ENCODE measurements around the gene FKBP15.

Gene FKBP15

DNA sequence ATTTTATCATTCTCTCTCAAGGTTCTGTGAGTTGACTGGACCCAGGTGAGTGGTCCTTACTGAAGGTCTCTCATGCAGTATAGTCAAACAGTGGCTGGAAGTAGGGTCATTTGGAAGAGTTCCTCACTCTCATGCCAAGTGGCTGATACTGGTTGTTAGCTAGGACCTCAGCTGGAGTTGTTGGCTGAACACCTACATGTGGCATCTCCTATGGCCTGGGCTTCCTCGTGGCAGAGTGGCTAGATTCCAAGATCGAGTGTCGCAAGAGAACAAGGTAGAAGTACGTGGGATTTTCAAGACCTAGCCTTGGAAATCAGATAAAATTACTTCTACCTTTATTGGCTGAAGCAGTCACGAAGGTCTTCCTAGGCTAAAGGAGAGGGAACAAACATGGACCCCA is 62.6 kb downstream of the FKBP15 start:
- TF ChIP-seq SNAI2 (CRISPR knock-in tag; IDR thresholded peaks at IDR 0.05), result no peak
- no peak for TF ChIP-seq ESRRG (CRISPR knock-in tag; IDR thresholded peaks at IDR 0.05)
- TF ChIP-seq, protein P1, sequence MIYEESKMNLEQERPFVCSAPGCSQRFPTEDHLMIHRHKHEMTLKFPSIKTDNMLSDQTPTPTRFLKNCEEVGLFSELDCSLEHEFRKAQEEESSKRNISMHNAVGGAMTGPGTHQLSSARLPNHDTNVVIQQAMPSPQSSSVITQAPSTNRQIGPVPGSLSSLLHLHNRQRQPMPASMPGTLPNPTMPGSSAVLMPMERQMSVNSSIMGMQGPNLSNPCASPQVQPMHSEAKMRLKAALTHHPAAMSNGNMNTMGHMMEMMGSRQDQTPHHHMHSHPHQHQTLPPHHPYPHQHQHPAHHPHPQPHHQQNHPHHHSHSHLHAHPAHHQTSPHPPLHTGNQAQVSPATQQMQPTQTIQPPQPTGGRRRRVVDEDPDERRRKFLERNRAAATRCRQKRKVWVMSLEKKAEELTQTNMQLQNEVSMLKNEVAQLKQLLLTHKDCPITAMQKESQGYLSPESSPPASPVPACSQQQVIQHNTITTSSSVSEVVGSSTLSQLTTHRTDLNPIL (CRISPR knock-in tag; IDR thresholded peaks at IDR 0.05; ENCODE audit: low read depth), result no peak
- TF ChIP-seq, protein P2, sequence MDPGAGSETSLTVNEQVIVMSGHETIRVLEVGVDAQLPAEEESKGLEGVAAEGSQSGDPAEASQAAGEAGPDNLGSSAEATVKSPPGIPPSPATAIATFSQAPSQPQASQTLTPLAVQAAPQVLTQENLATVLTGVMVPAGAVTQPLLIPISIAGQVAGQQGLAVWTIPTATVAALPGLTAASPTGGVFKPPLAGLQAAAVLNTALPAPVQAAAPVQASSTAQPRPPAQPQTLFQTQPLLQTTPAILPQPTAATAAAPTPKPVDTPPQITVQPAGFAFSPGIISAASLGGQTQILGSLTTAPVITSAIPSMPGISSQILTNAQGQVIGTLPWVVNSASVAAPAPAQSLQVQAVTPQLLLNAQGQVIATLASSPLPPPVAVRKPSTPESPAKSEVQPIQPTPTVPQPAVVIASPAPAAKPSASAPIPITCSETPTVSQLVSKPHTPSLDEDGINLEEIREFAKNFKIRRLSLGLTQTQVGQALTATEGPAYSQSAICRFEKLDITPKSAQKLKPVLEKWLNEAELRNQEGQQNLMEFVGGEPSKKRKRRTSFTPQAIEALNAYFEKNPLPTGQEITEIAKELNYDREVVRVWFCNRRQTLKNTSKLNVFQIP (CRISPR knock-in tag; IDR thresholded peaks at IDR 0.05; ENCODE audit: borderline replicate concordance, low read depth), result no peak
- TF ChIP-seq CSDC2 (CRISPR knock-in tag; IDR thresholded peaks at IDR 0.05), result no peak
- no peak for TF ChIP-seq ZNF70 (CRISPR knock-in tag; IDR thresholded peaks at IDR 0.05)
- no peak for TF ChIP-seq ZFP30 (CRISPR knock-in tag; IDR thresholded peaks at IDR 0.05)
- no peak for TF ChIP-seq TCF4 (CRISPR knock-in tag; IDR thresholded peaks at IDR 0.05; ENCODE audit: borderline replicate concordance)
- no peak for TF ChIP-seq ZNF8 (CRISPR knock-in tag; IDR thresholded peaks at IDR 0.05)
- TF ChIP-seq ZC3H10 (CRISPR knock-in tag; IDR thresholded peaks at IDR 0.05), result no peak
- no peak for TF ChIP-seq RARB (CRISPR knock-in tag; IDR thresholded peaks at IDR 0.05)
- no peak for TF ChIP-seq ARNTL (CRISPR knock-in tag; IDR thresholded peaks at IDR 0.05; ENCODE audit: borderline replicate concordance, low read depth)
- no peak for TF ChIP-seq TOX (CRISPR knock-in tag; IDR thresholded peaks at IDR 0.05; ENCODE audit: borderline replicate concordance)
- TF ChIP-seq ZFP3 (CRISPR knock-in tag; IDR thresholded peaks at IDR 0.05), result no peak
- no peak for TF ChIP-seq ZNF565 (CRISPR knock-in tag; conservative IDR thresholded peaks at IDR 0.05; ENCODE audit: low read depth)
- TF ChIP-seq, protein P3, sequence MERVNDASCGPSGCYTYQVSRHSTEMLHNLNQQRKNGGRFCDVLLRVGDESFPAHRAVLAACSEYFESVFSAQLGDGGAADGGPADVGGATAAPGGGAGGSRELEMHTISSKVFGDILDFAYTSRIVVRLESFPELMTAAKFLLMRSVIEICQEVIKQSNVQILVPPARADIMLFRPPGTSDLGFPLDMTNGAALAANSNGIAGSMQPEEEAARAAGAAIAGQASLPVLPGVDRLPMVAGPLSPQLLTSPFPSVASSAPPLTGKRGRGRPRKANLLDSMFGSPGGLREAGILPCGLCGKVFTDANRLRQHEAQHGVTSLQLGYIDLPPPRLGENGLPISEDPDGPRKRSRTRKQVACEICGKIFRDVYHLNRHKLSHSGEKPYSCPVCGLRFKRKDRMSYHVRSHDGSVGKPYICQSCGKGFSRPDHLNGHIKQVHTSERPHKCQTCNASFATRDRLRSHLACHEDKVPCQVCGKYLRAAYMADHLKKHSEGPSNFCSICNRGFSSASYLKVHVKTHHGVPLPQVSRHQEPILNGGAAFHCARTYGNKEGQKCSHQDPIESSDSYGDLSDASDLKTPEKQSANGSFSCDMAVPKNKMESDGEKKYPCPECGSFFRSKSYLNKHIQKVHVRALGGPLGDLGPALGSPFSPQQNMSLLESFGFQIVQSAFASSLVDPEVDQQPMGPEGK (CRISPR knock-in tag; IDR thresholded peaks at IDR 0.05; ENCODE audit: borderline replicate concordance), result no peak
- TF ChIP-seq PPARA (CRISPR knock-in tag; IDR thresholded peaks at IDR 0.05; ENCODE audit: borderline replicate concordance), result no peak
- TF ChIP-seq, protein P4, sequence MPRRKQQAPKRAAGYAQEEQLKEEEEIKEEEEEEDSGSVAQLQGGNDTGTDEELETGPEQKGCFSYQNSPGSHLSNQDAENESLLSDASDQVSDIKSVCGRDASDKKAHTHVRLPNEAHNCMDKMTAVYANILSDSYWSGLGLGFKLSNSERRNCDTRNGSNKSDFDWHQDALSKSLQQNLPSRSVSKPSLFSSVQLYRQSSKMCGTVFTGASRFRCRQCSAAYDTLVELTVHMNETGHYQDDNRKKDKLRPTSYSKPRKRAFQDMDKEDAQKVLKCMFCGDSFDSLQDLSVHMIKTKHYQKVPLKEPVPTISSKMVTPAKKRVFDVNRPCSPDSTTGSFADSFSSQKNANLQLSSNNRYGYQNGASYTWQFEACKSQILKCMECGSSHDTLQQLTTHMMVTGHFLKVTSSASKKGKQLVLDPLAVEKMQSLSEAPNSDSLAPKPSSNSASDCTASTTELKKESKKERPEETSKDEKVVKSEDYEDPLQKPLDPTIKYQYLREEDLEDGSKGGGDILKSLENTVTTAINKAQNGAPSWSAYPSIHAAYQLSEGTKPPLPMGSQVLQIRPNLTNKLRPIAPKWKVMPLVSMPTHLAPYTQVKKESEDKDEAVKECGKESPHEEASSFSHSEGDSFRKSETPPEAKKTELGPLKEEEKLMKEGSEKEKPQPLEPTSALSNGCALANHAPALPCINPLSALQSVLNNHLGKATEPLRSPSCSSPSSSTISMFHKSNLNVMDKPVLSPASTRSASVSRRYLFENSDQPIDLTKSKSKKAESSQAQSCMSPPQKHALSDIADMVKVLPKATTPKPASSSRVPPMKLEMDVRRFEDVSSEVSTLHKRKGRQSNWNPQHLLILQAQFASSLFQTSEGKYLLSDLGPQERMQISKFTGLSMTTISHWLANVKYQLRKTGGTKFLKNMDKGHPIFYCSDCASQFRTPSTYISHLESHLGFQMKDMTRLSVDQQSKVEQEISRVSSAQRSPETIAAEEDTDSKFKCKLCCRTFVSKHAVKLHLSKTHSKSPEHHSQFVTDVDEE (CRISPR knock-in tag; IDR thresholded peaks at IDR 0.05), result no peak
- TF ChIP-seq, protein P5, sequence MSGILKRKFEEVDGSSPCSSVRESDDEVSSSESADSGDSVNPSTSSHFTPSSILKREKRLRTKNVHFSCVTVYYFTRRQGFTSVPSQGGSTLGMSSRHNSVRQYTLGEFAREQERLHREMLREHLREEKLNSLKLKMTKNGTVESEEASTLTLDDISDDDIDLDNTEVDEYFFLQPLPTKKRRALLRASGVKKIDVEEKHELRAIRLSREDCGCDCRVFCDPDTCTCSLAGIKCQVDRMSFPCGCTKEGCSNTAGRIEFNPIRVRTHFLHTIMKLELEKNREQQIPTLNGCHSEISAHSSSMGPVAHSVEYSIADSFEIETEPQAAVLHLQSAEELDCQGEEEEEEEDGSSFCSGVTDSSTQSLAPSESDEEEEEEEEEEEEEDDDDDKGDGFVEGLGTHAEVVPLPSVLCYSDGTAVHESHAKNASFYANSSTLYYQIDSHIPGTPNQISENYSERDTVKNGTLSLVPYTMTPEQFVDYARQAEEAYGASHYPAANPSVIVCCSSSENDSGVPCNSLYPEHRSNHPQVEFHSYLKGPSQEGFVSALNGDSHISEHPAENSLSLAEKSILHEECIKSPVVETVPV (CRISPR knock-in tag; IDR thresholded peaks at IDR 0.05), result no peak
- ATAC-seq, result no peak

DNA sequence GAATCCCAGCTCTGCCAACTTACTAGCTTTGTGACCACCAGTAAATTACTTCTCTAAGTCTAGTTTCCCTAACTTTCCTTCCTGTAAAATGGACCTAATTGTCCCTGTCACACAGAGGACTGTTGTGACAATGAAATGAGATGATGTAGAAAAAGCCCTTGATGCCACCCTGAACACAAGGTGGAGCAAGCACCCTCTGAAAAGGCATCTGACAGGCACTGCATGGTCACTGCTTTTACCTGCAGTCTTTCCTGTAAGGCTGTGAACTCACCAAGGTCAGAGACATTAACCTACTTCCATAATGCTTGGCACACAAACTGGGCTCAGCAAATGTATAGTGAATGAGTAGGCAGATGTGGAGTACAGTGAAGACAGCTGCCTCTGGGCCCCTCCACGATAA is 64.2 kb downstream of the FKBP15 start:
- no peak for ATAC-seq
- no peak for TF ChIP-seq ZNF8 (CRISPR knock-in tag; IDR thresholded peaks at IDR 0.05)
- TF ChIP-seq, protein P1 (CRISPR knock-in tag; IDR thresholded peaks at IDR 0.05; ENCODE audit: low read depth), result no peak
- TF ChIP-seq ZNF565 (CRISPR knock-in tag; conservative IDR thresholded peaks at IDR 0.05; ENCODE audit: low read depth), result no peak
- TF ChIP-seq BACH2 (CRISPR knock-in tag; IDR thresholded peaks at IDR 0.05; ENCODE audit: borderline replicate concordance), result no peak

Data from SK-N-SH treated with all-trans-retinoic acid at 6 μM for 48 hours (cell line).